ENCODE measurements around the gene LIMK2. TPM values are rescaled to one million over a fixed set of nuclear protein-coding genes. Genes with fewer than 3 reads are reported as not detected.

The LIMK2 gene
- total RNA-seq, 4 donors from 2014 or later = 4.0 to 12.6 (median 7.1) TPM

DNA sequence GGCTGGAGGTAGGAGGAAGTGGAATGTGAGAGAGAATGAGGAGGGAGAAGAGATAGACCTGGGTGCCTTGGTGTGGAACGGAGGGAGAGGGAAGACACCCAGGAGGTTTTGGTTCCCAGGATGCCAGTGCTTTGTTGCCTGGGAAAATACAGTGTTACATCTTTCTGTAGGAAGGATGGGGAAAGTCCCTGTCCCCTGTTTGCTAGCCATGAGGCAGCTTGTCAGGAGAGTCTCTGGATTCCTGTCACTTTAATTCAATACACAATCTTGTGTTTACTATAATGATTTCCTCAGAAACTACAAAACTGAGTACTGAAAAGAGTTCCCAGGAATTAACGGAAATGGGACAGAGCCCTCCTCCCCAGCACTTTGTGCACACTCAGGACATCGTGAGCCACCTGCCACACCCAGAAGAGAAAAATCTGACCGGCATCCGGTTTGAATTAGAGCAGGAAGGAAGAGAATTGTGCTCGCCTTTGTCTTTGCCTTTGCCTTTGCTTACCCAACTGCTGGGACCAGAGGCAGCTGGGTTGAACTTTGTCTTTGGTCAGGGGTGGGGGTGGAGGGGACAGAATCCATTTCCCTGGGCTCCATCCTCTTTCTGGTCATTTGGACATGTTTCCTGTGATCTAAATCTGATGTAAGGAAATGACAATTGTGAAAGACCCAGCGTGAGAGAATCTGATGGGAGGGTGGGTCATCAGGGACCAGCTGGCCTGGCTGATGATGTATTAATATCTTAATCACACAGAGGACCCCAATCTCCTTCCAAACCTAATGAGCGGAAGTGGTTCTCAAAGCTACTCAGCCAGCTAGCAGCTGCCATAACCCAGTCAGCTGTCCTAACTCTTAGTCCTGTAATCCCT lies 1.3 kb upstream of the LIMK2 start:
- DNase-seq (peak in 1 of 2 donors; percentile 23), ATAC-seq (peak in 1 of 2 donors; percentile 14)
- Histone ChIP-seq H3K27me3 (no peaks in the 10 kb centered on the region), H3K9me3 (no peaks in the 10 kb centered on the region), H3K27ac (peak overlapping the region; percentile 85 to 88 (median 87)), H3K36me3 (no peaks in the 10 kb centered on the region), H3K4me1 (peaks cover 25 to 27% of the 10 kb centered on the region in 2 donors), H3K4me3 (no peak overlapping the region)
- in situ Hi-C loops (cut with MboI; ENCODE audit: low sequenced_read_pairs in 4 of 4) (loop anchor here in 1 of 4 donors (5.0 kb wide), 1 partner anchor 62 kb away; no protein-coding TSS in a partner anchor), intact Hi-C loops (cut with DNase I; ENCODE audit: low total_unique reads) (loop anchor here (5.0 kb wide), 2 partner anchors 82 to 243 kb away; partner anchors contain the start of genes MORC2, PIK3IP1 and TUG1)
- TF ChIP-seq CTCF (IDR thresholded peaks at IDR 0.05 in 4 of 5, conservative IDR thresholded peaks at IDR 0.05 in 1 of 5) (no peak), POLR2A (IDR thresholded peaks at IDR 0.05) (no peak)

GRCh38 chr22:31211482-31211861 lies 626 bp upstream of the LIMK2 start:
- Histone ChIP-seq H3K27ac (peak overlapping the region; percentile 85 to 88 (median 87)), H3K27me3 (no peaks in the 10 kb centered on the region), H3K4me1 (peaks cover 25 to 26% of the 10 kb centered on the region in 2 donors), H3K9me3 (no peaks in the 10 kb centered on the region), H3K4me3 (peak overlapping the region; percentile 72 to 91 (median 85)), H3K36me3 (no peaks in the 10 kb centered on the region)
- in situ Hi-C loops (cut with MboI; ENCODE audit: low sequenced_read_pairs in 4 of 4) = loop anchor here in 1 of 4 donors (5.0 kb wide), 1 partner anchor 61 kb away; no protein-coding TSS in a partner anchor
- TF ChIP-seq POLR2A (IDR thresholded peaks at IDR 0.05) (no peak), CTCF (IDR thresholded peaks at IDR 0.05 in 4 of 5, conservative IDR thresholded peaks at IDR 0.05 in 1 of 5) (no peak)
- DNase-seq = no peak
- no peak for ATAC-seq
- intact Hi-C loops (cut with DNase I; ENCODE audit: low total_unique reads) = loop anchor here (5.0 kb wide), 2 partner anchors 81 to 244 kb away; partner anchors contain the start of genes MORC2, PIK3IP1 and TUG1

- TF ChIP-seq CTCF (IDR thresholded peaks at IDR 0.05 in 4 of 5, conservative IDR thresholded peaks at IDR 0.05 in 1 of 5) (no peak), POLR2A (IDR thresholded peaks at IDR 0.05) (no peak)
- DNase-seq (no peak), ATAC-seq (no peak)
- no peaks in the 10 kb centered on the region for H3K9me3 ChIP-seq
- H3K4me3 ChIP-seq = peak overlapping the region; percentile 72 to 91 (median 85)
- H3K27me3 ChIP-seq = no peaks in the 10 kb centered on the region
- peaks cover 14 to 27% of the 10 kb centered on the region in 2 donors for H3K4me1 ChIP-seq
- in situ Hi-C loops (cut with MboI; ENCODE audit: low sequenced_read_pairs in 4 of 4) = loop anchor here in 1 of 4 donors (5.0 kb wide), 1 partner anchor 59 kb away; no protein-coding TSS in a partner anchor
- H3K36me3 ChIP-seq = no peaks in the 10 kb centered on the region
- intact Hi-C loops (cut with DNase I; ENCODE audit: low total_unique reads) = loop anchor here (1.0 to 5.0 kb wide), 4 partner anchors 17 to 246 kb away; partner anchors contain the start of genes MORC2, PIK3IP1 and TUG1
- peak overlapping the region; percentile 85 to 88 (median 87) for H3K27ac ChIP-seq
Measured at GRCh38 chr22:31212783-31213629, 908 bp downstream of the LIMK2 start.

DNA sequence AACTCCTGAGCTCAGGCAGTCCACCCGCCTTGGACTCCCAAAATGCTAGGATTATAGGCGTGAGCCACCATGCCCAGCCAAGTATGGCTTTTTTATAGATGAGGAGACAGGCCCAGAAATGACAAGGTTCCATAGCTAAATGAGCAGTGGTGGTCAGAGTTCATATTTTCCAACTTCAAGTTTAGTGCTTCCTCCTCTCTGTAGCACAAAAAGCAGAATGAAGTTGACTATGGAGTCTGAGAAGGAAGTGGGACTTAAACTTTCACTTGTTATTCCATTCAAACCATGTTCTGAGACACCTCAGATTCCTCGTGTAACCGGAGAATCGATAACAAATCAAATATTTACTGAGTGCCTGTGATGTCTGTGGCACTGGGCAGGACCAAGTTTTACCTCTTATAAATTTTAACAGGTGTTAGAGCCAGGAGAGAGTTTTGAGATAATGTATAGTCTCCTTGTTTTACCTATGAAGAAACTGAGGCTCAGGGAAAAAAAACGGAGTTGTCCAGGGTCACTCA lies 3.0 kb downstream of the LIMK2 start:
- Histone ChIP-seq H3K36me3 (no peaks in the 10 kb centered on the region), H3K9me3 (no peaks in the 10 kb centered on the region), H3K4me3 (no peak overlapping the region), H3K4me1 (peaks cover 14 to 31% of the 10 kb centered on the region in 2 donors), H3K27me3 (no peaks in the 10 kb centered on the region), H3K27ac (no peak overlapping the region)
- ATAC-seq = no peak
- TF ChIP-seq POLR2A (IDR thresholded peaks at IDR 0.05) = no peak
- no peak for TF ChIP-seq CTCF (IDR thresholded peaks at IDR 0.05 in 4 of 5, conservative IDR thresholded peaks at IDR 0.05 in 1 of 5)
- intact Hi-C loops (cut with DNase I; ENCODE audit: low total_unique reads) (no loop called here), in situ Hi-C loops (cut with MboI; ENCODE audit: low sequenced_read_pairs in 4 of 4) (no loop called here)
- DNase-seq = no peak
